ENCODE results near the gene EMILIN1.
A peak's percentile ranks its signal among the peaks of the same experiment; 100 is the strongest.

The EMILIN1 gene

DNA sequence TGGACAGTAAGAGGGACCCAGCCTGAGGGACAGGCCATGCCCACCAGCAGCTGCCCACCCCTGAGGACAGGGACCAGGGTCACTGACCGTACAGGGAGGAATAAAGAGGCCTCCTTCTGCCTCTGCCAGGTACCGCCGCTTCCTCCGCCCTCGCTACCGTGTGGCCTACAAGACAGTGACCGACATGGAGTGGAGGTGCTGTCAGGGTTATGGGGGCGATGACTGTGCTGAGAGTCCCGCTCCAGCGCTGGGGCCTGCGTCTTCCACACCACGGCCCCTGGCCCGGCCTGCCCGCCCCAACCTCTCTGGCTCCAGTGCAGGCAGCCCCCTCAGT lies 2.2 kb downstream of the EMILIN1 start:
- no peak for DNase-seq (ENCODE audit: low spot score)

DNA sequence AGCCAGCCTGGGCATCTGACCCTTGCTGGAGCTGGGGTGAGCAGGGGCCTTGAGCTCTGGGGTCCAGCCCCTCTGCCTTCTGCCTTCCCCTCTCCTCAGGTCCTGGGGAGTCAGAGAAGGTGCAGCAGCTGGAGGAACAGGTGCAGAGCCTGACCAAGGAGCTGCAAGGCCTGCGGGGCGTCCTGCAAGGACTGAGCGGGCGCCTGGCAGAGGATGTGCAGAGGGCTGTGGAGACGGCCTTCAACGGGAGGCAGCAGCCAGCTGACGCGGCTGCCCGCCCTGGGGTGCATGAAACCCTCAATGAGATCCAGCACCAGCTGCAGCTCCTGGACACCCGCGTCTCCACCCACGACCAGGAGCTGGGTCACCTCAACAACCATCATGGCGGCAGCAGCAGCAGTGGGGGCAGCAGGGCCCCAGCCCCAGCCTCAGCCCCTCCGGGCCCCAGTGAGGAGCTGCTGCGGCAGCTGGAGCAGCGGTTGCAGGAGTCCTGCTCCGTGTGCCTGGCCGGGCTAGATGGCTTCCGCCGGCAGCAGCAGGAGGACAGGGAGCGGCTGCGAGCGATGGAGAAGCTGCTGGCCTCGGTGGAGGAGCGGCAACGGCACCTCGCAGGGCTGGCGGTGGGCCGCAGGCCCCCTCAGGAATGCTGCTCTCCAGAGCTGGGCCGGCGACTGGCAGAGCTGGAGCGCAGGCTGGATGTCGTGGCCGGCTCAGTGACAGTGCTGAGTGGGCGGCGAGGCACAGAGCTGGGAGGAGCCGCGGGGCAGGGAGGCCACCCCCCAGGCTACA lies 3.8 kb downstream of the EMILIN1 start:
- no peak for DNase-seq (ENCODE audit: low spot score)

DNA sequence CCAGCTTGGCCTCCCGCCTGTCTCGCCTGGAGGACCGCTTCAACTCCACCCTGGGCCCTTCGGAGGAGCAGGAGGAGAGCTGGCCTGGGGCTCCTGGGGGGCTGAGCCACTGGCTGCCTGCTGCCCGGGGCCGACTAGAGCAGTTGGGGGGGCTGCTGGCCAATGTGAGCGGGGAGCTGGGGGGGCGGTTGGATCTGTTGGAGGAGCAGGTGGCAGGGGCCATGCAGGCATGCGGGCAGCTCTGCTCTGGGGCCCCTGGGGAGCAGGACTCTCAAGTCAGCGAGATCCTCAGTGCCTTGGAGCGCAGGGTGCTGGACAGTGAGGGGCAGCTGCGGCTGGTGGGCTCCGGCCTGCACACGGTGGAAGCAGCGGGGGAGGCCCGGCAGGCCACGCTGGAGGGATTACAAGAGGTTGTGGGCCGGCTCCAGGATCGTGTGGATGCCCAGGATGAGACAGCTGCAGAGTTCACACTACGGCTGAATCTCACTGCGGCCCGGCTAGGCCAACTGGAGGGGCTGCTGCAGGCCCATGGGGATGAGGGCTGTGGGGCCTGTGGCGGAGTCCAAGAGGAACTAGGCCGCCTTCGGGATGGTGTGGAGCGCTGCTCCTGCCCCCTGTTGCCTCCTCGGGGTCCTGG lies 4.5 kb downstream of the EMILIN1 start:
- DNase-seq (ENCODE audit: low spot score) = no peak

DNA sequence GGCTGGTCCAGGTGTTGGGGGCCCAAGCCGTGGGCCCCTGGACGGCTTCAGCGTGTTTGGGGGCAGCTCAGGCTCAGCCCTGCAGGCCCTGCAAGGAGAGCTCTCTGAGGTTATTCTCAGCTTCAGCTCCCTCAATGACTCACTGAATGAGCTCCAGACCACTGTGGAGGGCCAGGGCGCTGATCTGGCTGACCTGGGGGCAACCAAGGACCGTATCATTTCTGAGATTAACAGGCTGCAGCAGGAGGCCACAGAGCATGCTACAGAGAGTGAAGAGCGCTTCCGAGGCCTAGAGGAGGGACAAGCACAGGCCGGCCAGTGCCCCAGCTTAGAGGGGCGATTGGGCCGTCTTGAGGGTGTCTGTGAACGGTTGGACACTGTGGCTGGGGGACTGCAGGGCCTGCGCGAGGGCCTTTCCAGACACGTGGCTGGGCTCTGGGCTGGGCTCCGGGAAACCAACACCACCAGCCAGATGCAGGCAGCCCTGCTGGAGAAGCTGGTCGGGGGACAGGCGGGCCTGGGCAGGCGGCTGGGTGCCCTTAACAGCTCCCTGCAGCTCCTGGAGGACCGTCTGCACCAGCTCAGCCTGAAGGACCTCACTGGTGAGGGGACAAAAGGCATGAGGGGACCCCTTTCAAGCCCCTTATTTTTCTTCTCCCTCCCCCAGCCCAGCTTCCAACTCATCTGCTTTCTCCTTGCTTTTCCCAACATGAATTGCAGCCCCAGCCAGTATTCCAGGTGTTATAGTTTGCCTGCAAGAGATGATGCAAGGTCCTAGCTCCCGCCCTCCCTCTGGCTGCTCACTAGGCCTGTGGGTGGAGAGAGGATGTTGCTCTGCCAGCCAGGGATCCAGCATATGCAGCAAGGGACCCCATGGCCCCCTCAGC lies 5.2 kb downstream of the EMILIN1 start:
- DNase-seq (ENCODE audit: low spot score) = no peak

DNA sequence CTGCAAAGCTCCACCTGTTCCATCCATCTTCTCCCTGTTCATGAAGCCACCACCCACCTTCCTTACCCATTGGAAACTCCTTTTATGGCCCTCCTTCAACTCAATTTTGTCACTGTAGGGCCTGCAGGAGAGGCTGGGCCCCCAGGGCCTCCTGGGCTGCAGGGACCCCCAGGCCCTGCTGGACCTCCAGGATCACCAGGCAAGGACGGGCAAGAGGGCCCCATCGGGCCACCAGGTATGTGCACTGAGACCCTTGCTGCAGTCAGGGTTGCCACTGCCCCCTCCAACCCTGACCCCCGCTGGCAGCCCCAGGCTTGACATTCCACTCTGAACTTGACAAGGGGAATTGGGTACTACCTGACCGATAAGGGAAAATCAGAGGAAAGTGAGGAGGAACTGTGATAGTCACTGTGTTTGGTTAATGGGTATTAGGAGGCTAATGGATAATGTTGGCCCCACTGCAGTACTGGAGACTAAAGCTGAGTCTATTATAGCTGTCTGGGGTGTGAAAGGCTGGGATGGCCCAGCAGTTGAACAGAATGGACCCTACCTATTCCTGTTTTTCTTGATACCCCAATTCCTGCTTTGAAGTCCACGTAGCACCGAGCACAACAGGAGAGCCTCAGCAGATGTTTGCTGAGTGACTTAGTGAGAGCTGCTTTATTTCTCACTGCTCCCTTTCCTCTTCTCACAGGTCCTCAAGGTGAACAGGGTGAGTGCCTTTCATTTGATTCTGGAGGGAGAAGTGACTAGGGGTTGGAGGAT lies 6.1 kb downstream of the EMILIN1 start:
- no peak for DNase-seq (ENCODE audit: low spot score)

DNA sequence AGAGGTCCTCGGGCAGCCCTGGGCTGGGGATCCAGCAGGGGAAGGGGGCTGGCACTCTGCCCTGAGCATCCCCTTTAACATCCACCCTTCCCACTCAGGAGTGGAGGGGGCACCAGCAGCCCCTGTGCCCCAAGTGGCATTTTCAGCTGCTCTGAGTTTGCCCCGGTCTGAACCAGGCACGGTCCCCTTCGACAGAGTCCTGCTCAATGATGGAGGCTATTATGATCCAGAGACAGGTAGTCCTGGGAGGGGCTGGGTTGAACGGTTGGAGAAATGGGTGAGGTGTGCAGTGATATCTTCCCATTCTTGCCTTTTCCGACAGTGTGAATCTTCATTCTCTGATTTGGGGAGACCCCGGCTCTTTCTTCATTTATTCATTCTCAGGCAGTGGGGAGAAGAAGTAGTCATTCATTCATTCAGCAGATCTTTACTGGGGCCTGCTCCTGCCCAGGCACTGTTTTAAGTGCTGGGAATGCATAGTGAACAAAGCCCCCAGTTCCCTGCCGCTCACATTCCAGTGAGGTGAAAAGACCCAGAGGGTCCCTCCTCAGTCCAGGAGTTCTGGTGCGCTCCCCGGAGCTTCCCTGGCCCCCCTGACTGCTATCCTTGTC lies 6.8 kb downstream of the EMILIN1 start:
- no peak for DNase-seq (ENCODE audit: low spot score)

DNA sequence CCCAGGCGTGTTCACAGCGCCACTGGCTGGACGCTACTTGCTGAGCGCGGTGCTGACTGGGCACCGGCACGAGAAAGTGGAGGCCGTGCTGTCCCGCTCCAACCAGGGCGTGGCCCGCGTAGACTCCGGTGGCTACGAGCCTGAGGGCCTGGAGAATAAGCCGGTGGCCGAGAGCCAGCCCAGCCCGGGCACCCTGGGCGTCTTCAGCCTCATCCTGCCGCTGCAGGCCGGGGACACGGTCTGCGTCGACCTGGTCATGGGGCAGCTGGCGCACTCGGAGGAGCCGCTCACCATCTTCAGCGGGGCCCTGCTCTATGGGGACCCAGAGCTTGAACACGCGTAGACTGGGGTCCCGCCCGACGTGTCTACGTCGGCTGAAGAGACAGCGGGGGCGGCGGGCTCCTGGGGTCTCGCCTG lies 7.3 kb downstream of the EMILIN1 start:
- peak; percentile 53 for DNase-seq (ENCODE audit: low spot score)

DNA sequence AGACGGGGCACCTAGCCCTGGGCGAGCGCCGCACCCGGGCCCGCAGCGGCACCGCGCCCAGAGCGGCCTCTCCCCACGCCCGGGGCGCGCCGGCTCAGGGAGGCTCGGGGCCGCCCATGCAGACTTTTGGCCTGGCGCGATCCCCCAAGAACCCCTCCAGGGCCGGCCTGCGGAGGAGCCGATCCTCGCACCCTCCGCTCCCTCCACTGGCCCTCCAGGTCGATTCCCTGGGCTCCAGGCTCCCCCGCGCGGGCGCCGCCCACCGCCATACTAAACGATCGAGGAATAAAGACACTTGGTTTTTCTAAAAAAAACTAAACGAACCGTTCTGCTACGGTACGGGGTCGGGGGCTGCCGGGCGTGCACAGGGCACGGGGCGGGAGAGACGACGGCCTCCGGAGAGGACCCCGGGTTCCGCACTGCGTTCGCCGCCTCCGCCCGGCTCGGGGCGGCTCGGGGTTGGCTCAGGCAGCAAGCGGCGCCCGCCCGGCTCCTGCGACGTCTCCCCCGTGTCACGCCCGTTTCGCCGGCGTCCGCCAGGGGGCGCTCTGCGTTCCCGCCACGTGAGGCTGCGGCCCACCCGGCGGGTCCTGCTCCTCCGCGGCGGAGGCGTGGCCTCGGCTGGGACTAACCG lies 7.8 kb downstream of the EMILIN1 start:
- peak; percentile 92 for DNase-seq (ENCODE audit: low spot score)

DNA sequence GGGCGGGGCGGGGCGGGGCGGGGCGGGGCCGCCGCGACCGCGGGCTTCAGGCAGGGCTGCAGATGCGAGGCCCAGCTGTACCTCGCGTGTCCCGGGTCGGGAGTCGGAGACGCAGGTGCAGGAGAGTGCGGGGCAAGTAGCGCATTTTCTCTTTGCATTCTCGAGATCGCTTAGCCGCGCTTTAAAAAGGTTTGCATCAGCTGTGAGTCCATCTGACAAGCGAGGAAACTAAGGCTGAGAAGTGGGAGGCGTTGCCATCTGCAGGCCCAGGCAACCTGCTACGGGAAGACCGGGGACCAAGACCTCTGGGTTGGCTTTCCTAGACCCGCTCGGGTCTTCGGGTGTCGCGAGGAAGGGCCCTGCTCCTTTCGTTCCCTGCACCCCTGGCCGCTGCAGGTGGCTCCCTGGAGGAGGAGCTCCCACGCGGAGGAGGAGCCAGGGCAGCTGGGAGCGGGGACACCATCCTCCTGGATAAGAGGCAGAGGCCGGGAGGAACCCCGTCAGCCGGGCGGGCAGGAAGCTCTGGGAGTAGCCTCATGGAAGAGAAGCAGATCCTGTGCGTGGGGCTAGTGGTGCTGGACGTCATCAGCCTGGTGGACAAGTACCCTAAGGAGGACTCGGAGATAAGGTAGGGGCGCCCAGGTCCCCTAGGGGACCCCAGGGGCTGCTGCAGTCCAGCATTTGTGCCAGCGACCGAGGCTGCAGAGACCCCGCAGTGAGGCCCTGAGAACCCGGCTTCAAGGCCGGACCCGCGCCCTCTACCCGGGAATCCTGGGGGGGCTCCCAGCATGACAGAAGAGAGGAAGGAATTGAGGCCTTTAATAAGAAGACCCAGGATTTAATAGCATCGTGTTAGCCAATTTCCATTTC lies 8.5 kb downstream of the EMILIN1 start, which contains the start of gene KHK:
KHK (plus strand) TSS at position 49 of the 870 bp plus-strand sequence; CDS start at position 537, 488 bp downstream.
- DNase-seq (ENCODE audit: low spot score) = no peak

DNA sequence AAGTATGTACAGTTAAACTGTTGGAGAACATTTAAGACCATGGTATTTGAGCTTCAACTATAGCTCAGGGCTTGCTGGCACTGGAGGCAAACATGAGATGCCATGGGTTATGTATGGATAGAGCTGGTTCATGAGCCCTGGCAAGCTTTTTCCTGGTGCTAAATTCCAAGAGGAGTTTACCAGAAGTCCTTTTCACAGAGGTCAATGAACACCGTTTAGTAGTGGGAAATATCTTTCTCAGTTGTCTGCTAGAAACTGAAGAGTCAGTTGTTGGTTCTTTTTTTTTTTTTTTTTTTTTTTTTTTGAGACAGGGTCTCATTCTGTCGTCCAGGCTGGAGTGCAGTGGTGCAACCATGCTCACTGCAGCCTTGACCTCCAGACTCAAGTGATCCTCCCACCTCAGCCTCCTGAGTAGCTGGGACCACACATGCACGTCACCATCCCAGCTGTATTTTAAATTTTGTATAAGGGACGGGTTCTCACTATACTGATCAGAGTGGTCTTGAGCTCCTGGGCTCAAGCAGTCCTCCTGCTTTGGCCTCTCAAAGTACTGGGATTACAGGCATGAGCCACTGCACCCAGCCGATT lies 9.5 kb downstream of the EMILIN1 start:
- DNase-seq (ENCODE audit: low spot score) = no peak

DNA sequence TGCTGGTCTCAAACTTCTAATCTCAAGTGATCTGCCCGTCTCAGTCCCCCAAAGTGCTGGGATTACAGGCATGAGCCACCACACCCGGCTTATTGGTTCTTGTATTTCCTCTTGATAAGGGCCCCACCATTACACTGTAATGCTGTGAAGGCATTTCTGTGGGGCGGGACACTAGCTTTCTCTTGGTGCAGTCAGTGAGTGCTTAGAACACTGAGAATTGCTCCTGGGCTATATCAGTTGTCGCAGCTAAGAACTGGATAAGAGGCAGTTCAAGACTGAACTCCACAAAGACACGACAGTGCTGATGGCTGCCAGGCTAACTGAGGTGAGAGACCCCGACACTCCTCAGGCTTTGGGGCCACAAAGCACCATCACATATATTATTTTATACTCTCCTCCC lies 10.2 kb downstream of the EMILIN1 start:
- no peak for DNase-seq (ENCODE audit: low spot score)

DNA sequence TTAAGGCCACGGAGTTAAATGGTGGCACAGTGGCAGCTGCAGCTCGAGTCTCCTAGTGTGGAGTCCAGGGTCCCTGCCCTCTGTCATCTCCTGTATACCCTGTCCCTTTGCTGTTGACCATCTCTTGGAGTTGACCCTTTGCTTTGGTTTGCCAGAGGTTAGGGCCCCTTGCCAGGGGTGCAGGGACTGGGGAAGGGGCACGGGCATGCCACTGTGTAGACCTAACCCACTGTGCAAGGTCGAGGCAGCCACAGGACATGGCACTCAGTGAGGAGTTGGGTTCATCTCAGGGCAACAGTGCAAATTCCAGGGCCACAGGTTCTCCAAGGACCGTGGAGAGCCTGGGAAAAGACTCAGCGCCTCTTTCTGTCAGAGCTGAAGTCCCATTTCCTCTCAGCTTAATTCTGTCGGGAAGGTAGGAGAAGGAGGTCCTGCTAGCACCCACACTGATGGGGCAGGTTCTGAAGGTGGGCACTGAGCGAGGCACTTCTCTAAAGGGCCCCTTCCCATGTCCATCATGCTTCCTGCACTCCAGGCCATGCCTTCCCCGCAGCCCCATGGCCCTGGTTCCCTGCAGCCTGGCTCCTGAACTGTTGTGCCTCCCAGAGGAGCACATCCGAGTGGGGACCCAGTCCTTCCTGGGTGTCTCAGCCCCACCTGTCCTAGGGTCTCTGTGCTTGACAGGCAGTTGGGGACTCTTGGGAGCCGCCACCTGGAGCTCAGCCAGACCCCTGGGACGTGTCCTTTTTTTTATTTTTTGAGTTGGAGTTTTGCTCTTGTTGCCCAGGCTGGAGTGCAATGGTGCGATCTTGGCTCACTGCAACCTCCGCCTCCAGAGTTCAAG lies 10.9 kb downstream of the EMILIN1 start:
- DNase-seq (ENCODE audit: low spot score) = no peak

DNA sequence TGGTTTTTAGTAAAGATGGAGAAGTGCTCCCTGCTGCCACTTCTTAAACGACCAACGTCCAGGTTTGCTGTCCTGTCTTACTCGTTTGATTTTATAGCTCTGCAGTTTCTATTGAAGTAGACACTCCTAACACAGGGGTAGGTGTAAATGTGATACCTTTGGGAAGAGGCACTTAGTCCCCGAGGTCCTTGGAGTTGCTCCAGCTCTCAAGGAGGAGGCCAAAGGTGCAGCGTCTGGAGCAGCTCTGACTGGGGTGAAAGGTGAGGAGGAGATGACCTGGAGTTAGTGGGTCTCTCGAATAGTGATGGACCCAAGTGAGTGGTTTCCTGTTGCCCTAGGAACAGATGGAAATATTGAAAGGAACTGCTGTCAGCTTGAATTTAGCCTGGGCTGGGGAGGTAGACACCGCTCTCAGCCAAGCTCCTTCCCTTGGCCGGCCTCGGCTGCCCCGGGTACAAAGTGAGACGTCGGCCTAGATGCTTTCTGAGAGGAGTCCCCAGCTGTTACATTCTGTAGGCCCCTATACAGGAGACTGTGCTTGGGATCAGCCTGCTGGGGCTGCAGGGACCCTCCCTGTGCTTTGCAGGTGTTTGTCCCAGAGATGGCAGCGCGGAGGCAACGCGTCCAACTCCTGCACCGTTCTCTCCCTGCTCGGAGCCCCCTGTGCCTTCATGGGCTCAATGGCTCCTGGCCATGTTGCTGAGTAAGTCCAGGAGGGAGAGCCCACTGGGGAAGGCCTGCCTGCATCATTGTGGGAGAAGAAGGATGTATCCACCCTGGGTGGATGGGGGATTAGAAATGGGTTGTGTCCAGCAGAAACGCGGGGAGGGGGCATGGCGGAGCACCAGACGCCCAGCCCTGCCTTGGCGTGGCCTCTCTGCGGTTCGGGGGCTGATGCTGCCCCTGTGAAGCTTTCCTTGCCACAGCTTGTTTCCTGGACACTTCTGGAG lies 13.6 kb downstream of the EMILIN1 start:
- no peak for DNase-seq (ENCODE audit: low spot score)

DNA sequence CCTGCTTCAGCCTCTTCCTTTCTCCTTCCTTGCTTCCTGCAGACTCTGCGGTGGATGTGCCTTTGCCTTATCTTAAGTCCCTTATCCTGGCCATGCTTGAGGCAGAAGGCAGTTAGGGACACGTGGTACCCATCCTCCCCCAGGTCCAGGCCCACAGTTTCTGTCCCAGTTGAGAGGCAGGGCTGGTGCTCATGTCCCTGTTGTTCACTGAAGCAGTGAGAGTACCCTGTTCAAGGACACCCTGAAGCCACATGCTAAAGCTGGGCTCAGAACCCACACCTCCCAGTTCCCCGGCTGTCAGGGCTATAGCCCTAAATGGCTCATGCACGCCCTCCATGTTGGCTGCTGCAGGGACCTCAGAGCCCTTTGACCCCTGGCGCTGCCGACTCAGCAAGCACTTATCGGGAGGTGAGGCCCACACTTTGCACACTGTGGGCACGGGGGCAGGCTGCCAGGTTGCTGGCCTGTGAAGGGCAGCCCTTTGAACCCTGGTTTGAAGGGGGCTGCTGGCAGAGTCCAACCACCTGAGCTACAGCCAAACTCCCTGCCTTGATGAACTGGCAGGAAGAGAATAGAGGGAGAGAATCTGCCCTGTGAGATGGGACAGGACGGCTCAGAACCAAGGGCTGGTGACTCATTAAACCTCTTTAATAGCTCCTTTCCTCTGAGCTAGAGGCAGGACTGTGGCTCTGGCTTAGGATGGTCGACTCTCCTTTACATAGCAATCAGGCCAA lies 14.4 kb downstream of the EMILIN1 start:
- no peak for DNase-seq (ENCODE audit: low spot score)

DNA sequence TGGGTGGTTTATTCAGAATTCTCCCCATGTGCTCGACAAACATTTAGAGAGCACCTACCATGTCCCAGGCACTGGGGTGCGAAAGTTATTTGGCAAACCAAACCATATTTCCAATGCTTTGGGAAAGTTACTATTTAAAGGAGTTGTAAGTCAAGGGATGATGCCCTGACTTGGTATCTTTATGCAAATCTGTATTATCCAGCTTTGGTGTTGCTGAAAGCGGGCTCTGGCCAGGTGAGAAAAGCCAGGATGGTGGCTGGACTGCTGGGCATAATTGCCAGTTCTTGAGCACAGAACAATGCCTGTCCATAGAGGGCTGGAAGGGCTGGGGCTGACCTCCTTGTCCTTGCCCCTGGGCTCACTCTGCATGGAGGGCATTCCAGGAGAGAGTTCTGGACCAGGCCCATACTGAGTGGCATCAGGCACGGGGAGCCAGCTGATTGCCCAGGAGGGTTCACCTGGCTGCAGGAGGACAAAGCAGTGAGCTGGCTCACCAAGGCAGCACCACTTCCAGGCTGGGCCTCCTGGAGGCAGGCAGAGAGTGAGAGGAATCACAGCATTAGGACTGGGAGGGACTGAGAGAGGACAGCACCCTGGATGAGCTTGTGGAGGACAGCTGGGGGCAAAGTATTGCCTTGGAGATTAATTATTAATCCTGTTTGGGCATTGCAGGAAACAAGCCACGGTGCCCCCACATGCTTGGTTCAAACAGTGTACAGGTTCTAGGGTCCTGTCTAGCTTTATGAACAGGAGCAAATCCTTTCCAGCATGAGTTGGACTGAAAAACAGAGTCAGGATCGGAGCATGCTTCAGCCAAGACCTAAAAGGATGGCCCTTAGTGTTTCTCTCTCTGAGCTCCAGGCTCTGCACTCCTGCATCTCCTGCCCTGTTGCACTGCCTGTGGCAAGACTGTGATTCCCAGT lies 15.3 kb downstream of the EMILIN1 start:
- DNase-seq (ENCODE audit: low spot score) = no peak

All from hematopoietic multipotent progenitor cell treated with erythropoietin and hydrocortisone succinate and interleukin-3 and kit ligand, for 15 days (in vitro differentiated cells).